SH-SY5Y (cell line): ENCODE measurements around the gene PDE1C.

Source experiments
- GATA2 ChIP-seq: IDR thresholded peaks from 2 replicates; pipeline ENCODE4 v1.6.1; 2011; ENCODE audit warnings: mild to moderate bottlenecking, low read depth, low read length
- GATA3 ChIP-seq: IDR thresholded peaks from 2 replicates; pipeline ENCODE4 v1.6.1; 2011; ENCODE audit warnings: low read depth, mild to moderate bottlenecking, low read length, moderate library complexity

- no peak for TF ChIP-seq GATA2
- TF ChIP-seq GATA3: no peak
Observed at GRCh38 chr7:32042900-32043299, 27.3 kb downstream of the PDE1C start.
